GM18519 (cell line): ENCODE data around the gene LCT.

Experiments used
- ATAC-seq: cut with Tn5 transposase; IDR thresholded peaks from one replicate; pipeline ENCODE4 v1.9.1; 2021; ENCODE audit warnings: mild to moderate bottlenecking, moderate library complexity; ENCODE audit not compliant: unreplicated experiment, low FRiP score

LCT gene

GRCh38 chr2:135755573-135755972 lies 81.4 kb downstream of the LCT start:
- no peak for ATAC-seq

- ATAC-seq, result no peak
Measured at GRCh38 chr2:135745545-135745944, 91.4 kb downstream of the LCT start.

- ATAC-seq, result no peak
Measured at GRCh38 chr2:135744760-135745314, 92.1 kb downstream of the LCT start.

GRCh38 chr2:135743860-135744259 lies 93.1 kb downstream of the LCT start:
- no peak for ATAC-seq

- ATAC-seq, result peak; percentile 13
Measured at GRCh38 chr2:135742325-135742757, 94.6 kb downstream of the LCT start.

- peak; percentile 86 for ATAC-seq
Measured at GRCh38 chr2:135741395-135742324, 95.3 kb downstream of the LCT start, which contains the start of gene UBXN4. UBXN4 (plus strand) TSS chr2:135741855; CDS start chr2:135741930, 75 bp downstream.

- no peak for ATAC-seq
Measured at GRCh38 chr2:135741043-135741394, 96.0 kb downstream of the LCT start.

GRCh38 chr2:135740206-135740605 lies 96.8 kb downstream of the LCT start:
- ATAC-seq, result no peak
